Ramos (cell line): ENCODE measurements around the gene ICAM2.

ENCODE experiments used
- in situ Hi-C: fragments of 300-500 bp; cut with MboI; formaldehyde crosslinking; loops from one replicate; pipeline ENCODE4 v1.14.3; 2022; ENCODE audit warnings: low sequenced_read_pairs; ENCODE audit not compliant: unreplicated experiment

The ICAM2 gene

DNA sequence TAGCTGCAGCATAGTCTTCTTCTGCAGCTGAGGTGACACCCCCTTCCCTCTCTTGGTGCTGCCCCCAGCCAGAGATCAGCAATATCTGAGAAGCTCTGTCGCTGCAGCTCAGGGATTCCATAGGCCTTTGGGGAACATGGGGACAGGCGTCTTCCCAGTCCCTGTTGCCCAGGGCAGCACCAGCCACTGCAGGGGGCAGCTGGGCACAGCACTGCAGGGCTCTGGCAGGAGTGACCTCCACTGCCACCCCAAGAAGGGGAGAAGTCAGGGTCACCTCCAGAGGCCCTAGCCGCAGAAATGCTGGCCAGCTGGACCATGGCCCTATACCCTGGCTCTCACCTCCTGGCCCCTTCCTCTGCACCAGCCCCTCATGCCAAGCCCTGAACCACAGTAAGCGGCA is 64.6 kb downstream of the ICAM2 start:
- in situ Hi-C loops: no loop called here

- in situ Hi-C loops: no loop called here
These were observed 65.2 kb downstream of the ICAM2 start for GRCh38 chr17:63955232-63955631.

- in situ Hi-C loops: no loop called here
These were observed 65.9 kb downstream of the ICAM2 start for GRCh38 chr17:63954402-63955063.
